ENCODE measurements around the gene AIFM3. TPM values are rescaled to one million over a fixed set of nuclear protein-coding genes. Genes with fewer than 3 reads are reported as not detected.

Gene AIFM3
- total and polyA plus RNA-seq, 2 experiments from 2014 or later, result 0.45 to 1.5 TPM

DNA sequence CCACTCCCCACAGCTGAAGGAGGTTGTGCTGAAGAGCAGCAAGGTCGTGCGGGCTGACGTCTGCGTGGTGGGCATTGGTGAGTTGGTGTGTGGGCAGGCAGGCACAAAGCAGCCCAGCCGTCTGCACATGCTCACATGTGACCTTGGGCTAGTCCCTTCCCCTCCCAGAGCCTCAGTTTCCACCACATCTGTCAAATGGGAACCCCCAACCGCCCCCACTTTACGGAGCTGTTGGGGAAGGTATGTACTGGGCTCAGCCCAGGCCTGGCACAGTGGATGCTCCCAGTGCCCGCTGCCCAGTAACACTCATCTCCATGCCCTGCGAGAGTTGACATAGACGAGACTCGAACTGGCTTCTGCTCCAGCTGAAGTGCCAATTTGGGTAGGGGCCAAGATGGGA is 10.0 kb downstream of the AIFM3 start:
- no peaks in the 10 kb centered on the region for H3F3A ChIP-seq (replicated peaks; ENCODE audit: low read depth)
- no peak overlapping the region for H2AFZ ChIP-seq
- no peaks in the 10 kb centered on the region; the same call in 1 of the 2 replicates for H3K36me3 ChIP-seq (ENCODE audit: insufficient read depth)
- no peak for DNase-seq (ENCODE audit: low spot score)
- Mint-ChIP-seq H3K27ac (no peak overlapping the region), H3K27me3 (ENCODE audit: insufficient read depth, low read depth, poor library complexity) (peaks cover 32% of the 10 kb centered on the region), H3K36me3 (ENCODE audit: low read depth) (peaks cover 6% of the 10 kb centered on the region; the same call in 1 of the 3 replicates), H3K4me1 (peaks cover 15% of the 10 kb centered on the region), H3K4me3 (no peak overlapping the region; the same call in 2 of the 3 replicates), H3K9me3 (peaks cover 20% of the 10 kb centered on the region)
- H3K27ac ChIP-seq (ENCODE audit: low read depth), result no peak overlapping the region
- peaks cover 11% of the 10 kb centered on the region; the same call in 1 of the 2 replicates for H3K4me1 ChIP-seq (ENCODE audit: insufficient read depth)
- H4K20me1 ChIP-seq (replicated peaks; ENCODE audit: insufficient read depth), result no peaks in the 10 kb centered on the region
- H3K4me2 ChIP-seq, result no peak overlapping the region
- no peak for TF ChIP-seq EZH2phosphoT487 (IDR thresholded peaks at IDR 0.05; ENCODE audit: unreplicated experiment)
- TF ChIP-seq, protein P1, sequence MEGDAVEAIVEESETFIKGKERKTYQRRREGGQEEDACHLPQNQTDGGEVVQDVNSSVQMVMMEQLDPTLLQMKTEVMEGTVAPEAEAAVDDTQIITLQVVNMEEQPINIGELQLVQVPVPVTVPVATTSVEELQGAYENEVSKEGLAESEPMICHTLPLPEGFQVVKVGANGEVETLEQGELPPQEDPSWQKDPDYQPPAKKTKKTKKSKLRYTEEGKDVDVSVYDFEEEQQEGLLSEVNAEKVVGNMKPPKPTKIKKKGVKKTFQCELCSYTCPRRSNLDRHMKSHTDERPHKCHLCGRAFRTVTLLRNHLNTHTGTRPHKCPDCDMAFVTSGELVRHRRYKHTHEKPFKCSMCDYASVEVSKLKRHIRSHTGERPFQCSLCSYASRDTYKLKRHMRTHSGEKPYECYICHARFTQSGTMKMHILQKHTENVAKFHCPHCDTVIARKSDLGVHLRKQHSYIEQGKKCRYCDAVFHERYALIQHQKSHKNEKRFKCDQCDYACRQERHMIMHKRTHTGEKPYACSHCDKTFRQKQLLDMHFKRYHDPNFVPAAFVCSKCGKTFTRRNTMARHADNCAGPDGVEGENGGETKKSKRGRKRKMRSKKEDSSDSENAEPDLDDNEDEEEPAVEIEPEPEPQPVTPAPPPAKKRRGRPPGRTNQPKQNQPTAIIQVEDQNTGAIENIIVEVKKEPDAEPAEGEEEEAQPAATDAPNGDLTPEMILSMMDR (conservative IDR thresholded peaks at IDR 0.05; ENCODE audit: low read depth in 2 of 2), result no peak
- TF ChIP-seq, protein P2, sequence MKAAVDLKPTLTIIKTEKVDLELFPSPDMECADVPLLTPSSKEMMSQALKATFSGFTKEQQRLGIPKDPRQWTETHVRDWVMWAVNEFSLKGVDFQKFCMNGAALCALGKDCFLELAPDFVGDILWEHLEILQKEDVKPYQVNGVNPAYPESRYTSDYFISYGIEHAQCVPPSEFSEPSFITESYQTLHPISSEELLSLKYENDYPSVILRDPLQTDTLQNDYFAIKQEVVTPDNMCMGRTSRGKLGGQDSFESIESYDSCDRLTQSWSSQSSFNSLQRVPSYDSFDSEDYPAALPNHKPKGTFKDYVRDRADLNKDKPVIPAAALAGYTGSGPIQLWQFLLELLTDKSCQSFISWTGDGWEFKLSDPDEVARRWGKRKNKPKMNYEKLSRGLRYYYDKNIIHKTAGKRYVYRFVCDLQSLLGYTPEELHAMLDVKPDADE (IDR thresholded peaks at IDR 0.05), result no peak
- no peak for TF ChIP-seq POLR2AphosphoS5 (IDR thresholded peaks at IDR 0.05; ENCODE audit: low read depth)
- TF ChIP-seq NANOG (IDR thresholded peaks at IDR 0.05; ENCODE audit: borderline replicate concordance), result no peak
- TF ChIP-seq ZNF114 (CRISPR knock-in tag; IDR thresholded peaks at IDR 0.05), result no peak
- no peak for TF ChIP-seq ZNF331 (CRISPR knock-in tag; IDR thresholded peaks at IDR 0.05; ENCODE audit: low read depth)
- no peak for TF ChIP-seq JUNB (IDR thresholded peaks at IDR 0.05; ENCODE audit: unreplicated experiment)
- TF ChIP-seq CREB1 (CRISPR knock-in tag; IDR thresholded peaks at IDR 0.05; ENCODE audit: low read depth), result no peak
- TF ChIP-seq, protein P3, sequence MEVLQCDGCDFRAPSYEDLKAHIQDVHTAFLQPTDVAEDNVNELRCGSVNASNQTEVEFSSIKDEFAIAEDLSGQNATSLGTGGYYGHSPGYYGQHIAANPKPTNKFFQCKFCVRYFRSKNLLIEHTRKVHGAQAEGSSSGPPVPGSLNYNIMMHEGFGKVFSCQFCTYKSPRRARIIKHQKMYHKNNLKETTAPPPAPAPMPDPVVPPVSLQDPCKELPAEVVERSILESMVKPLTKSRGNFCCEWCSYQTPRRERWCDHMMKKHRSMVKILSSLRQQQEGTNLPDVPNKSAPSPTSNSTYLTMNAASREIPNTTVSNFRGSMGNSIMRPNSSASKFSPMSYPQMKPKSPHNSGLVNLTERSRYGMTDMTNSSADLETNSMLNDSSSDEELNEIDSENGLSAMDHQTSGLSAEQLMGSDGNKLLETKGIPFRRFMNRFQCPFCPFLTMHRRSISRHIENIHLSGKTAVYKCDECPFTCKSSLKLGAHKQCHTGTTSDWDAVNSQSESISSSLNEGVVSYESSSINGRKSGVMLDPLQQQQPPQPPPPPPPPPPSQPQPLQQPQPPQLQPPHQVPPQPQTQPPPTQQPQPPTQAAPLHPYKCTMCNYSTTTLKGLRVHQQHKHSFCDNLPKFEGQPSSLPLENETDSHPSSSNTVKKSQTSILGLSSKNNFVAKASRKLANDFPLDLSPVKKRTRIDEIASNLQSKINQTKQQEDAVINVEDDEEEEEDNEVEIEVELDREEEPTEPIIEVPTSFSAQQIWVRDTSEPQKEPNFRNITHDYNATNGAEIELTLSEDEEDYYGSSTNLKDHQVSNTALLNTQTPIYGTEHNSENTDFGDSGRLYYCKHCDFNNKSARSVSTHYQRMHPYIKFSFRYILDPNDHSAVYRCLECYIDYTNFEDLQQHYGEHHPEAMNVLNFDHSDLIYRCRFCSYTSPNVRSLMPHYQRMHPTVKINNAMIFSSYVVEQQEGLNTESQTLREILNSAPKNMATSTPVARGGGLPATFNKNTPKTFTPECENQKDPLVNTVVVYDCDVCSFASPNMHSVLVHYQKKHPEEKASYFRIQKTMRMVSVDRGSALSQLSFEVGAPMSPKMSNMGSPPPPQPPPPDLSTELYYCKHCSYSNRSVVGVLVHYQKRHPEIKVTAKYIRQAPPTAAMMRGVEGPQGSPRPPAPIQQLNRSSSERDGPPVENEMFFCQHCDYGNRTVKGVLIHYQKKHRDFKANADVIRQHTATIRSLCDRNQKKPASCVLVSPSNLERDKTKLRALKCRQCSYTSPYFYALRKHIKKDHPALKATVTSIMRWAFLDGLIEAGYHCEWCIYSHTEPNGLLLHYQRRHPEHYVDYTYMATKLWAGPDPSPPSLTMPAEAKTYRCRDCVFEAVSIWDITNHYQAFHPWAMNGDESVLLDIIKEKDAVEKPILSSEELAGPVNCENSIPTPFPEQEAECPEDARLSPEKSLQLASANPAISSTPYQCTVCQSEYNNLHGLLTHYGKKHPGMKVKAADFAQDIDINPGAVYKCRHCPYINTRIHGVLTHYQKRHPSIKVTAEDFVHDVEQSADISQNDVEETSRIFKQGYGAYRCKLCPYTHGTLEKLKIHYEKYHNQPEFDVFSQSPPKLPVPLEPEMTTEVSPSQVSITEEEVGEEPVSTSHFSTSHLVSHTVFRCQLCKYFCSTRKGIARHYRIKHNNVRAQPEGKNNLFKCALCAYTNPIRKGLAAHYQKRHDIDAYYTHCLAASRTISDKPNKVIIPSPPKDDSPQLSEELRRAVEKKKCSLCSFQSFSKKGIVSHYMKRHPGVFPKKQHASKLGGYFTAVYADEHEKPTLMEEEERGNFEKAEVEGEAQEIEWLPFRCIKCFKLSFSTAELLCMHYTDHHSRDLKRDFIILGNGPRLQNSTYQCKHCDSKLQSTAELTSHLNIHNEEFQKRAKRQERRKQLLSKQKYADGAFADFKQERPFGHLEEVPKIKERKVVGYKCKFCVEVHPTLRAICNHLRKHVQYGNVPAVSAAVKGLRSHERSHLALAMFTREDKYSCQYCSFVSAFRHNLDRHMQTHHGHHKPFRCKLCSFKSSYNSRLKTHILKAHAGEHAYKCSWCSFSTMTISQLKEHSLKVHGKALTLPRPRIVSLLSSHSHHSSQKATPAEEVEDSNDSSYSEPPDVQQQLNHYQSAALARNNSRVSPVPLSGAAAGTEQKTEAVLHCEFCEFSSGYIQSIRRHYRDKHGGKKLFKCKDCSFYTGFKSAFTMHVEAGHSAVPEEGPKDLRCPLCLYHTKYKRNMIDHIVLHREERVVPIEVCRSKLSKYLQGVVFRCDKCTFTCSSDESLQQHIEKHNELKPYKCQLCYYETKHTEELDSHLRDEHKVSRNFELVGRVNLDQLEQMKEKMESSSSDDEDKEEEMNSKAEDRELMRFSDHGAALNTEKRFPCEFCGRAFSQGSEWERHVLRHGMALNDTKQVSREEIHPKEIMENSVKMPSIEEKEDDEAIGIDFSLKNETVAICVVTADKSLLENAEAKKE (CRISPR knock-in tag; IDR thresholded peaks at IDR 0.05), result no peak
- no peak for TF ChIP-seq STAT1 (IDR thresholded peaks at IDR 0.05; ENCODE audit: unreplicated experiment)
- TF ChIP-seq EZH2 (IDR thresholded peaks at IDR 0.05; ENCODE audit: low read depth, unreplicated experiment), result no peak
- TF ChIP-seq, protein P4, sequence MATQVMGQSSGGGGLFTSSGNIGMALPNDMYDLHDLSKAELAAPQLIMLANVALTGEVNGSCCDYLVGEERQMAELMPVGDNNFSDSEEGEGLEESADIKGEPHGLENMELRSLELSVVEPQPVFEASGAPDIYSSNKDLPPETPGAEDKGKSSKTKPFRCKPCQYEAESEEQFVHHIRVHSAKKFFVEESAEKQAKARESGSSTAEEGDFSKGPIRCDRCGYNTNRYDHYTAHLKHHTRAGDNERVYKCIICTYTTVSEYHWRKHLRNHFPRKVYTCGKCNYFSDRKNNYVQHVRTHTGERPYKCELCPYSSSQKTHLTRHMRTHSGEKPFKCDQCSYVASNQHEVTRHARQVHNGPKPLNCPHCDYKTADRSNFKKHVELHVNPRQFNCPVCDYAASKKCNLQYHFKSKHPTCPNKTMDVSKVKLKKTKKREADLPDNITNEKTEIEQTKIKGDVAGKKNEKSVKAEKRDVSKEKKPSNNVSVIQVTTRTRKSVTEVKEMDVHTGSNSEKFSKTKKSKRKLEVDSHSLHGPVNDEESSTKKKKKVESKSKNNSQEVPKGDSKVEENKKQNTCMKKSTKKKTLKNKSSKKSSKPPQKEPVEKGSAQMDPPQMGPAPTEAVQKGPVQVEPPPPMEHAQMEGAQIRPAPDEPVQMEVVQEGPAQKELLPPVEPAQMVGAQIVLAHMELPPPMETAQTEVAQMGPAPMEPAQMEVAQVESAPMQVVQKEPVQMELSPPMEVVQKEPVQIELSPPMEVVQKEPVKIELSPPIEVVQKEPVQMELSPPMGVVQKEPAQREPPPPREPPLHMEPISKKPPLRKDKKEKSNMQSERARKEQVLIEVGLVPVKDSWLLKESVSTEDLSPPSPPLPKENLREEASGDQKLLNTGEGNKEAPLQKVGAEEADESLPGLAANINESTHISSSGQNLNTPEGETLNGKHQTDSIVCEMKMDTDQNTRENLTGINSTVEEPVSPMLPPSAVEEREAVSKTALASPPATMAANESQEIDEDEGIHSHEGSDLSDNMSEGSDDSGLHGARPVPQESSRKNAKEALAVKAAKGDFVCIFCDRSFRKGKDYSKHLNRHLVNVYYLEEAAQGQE (IDR thresholded peaks at IDR 0.05; ENCODE audit: unreplicated experiment), result no peak
- H3K79me2 ChIP-seq (replicated peaks; ENCODE audit: insufficient read depth), result no peaks in the 10 kb centered on the region
- no peak for ATAC-seq
- no peaks in the 10 kb centered on the region for H3K27me3 ChIP-seq (ENCODE audit: insufficient read depth)
- H3K9me2 ChIP-seq (ENCODE audit: insufficient read depth), result 0 out of 2 replicates have a peak, but pooled peaks cover 6% of the 10 kb centered on the region
- no peak overlapping the region for H3K4me3 ChIP-seq
